Adipose tissue (tissue), 3 donors: ENCODE data around the gene BACE1. TPM values are rescaled to one million over a fixed set of nuclear protein-coding genes. Genes with fewer than 3 reads are reported as not detected.

Experiments
- H3K27ac ChIP-seq: one replicate; pipeline ENCODE4 v1.5.1; 2013; ENCODE audit warnings: low read depth, low read length
- WGBS, 3 donors: extraction: QIAGEN DNeasy Blood & Tissue Kit; methylation state at CpG; one replicate each; pipeline ENCODE4 v1.1.7; 2013; 5-methylcytosine and 5-hydroxymethylcytosine counted together
- polyA plus RNA-seq, 3 donors: library from polyadenylated mRNA; stranded (reverse); fragments of 200-250 nt; gene quantifications; one replicate each; pipeline ENCODE4 v1.2.3, GENCODE V29; 2013
- donor health status: healthy with polysubstance abuse.
- donor health status: Bipolar disorder and iron deficiency.
- donor health status: healthy.

Gene BACE1
- polyA plus RNA-seq, 3 donors, result 10.6 to 28.7 (median 12.0) TPM

DNA sequence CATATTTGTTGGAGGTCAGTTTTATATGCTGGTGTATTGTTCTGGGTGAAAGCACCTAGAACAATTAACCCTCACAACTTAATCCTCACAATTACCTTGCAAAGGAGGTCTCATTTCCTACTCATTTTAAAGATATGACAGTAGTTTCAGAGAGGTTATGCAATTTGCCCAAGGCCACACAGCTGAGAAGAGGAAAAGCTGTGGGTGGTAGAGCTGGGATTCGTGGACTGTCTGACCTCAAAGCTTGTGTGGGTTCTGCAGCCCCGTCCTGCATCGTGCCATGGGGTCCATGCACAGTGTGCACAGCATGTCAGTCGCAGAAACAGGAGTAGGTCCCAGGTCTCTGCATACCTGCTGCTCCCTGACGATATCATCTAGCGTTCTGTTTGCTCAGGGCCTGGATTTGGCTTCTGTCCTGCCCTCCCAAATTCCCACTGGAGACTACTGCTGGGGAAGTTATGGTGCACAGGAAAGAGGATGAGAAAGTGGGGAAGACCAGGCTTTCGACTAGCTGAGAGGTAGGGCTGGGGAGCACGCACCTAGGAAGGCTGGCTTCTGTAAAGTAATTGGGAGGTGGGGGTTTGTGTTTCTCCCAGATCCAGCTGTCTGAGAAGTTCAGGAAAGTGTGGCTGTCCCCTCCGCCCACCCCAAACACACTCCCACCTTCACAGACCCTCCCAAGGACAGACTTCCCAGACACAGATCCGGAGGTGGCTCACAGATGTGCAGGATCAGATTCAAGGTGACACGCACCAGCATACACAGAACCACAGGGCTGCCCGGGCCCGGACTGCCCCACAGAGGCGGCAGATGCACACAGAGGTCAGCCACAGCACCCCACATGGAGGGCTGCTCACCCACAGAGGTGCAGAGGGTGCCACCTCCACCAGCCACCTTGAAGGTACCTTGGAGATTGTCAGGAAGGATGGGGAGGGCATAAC is 2.0 kb downstream of the BACE1 start:
- WGBS, 3 donors, result 27 to 73% (median 71%) methylated on average over 14 of the region's 14 CpGs
- no peak overlapping the region for H3K27ac ChIP-seq

DNA sequence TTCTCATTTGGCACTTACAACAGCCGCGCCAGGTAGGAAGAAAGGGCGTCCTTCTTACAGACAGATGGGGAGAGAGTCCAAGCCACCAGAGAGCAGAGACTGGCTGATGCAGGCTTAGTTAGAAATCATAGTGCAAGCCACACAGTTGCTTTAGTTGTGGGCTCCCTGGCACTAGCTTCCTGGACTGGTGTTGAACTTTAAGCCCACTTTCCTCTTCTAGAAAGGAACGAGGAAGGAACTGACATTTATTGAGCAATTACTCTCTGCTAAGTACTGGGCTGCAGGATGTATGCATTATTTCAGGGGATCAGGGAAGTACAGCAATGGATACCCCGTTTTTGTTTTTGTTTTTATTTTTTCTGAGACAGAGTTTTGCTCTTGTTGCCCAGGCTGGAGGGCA is 3.0 kb downstream of the BACE1 start:
- WGBS, 3 donors, result 29 to 66% (median 57%) methylated on average over 5 of the region's 5 CpGs
- no peak overlapping the region for H3K27ac ChIP-seq

DNA sequence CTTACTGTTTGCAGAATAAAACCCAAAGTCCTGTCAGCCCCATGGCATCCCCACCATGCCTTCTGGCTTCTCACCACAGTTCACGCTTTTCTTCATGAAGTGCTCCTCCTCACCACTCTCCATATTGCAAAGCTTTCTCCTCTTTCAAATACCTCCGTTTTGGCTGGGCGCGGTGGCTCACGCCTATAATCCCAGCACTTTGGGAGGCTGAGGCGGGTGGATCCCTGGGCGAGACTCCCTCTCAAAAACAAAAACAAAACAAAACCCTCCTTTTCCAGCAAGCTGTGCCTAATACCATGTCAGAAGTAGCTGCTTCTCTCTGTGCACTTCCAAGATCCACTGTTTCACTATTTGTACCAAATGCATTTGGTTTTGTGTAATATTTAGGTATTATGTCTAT is 6.7 kb downstream of the BACE1 start:
- 80 to 98% (median 95%) methylated on average over 7 of the region's 7 CpGs for whole genome bisulfite sequencing, 3 donors
- no peak overlapping the region for H3K27ac ChIP-seq

DNA sequence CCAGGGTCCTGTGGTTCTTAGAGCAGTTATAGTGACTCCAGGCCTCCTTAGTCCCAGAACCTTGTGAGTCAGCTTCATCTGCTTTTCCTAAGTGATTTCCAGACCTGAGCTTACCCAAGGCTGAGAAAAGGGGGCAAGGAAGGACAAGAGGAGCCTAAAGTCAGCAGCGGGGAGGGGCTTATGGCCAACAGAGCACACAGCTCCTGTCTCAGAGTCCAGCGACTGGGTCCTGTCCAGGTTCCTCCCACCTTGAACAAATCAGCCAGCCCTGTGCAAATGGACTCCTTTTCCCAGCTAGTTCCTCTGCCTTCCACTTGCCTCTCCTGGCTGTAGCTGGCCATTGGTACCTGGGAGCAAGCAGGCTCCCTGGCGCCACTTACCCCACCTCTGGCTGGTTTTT is 10.9 kb downstream of the BACE1 start:
- no peak overlapping the region for H3K27ac ChIP-seq
- WGBS, 3 donors, result 51 to 97% (median 95%) methylated on average over 3 of the region's 3 CpGs

DNA sequence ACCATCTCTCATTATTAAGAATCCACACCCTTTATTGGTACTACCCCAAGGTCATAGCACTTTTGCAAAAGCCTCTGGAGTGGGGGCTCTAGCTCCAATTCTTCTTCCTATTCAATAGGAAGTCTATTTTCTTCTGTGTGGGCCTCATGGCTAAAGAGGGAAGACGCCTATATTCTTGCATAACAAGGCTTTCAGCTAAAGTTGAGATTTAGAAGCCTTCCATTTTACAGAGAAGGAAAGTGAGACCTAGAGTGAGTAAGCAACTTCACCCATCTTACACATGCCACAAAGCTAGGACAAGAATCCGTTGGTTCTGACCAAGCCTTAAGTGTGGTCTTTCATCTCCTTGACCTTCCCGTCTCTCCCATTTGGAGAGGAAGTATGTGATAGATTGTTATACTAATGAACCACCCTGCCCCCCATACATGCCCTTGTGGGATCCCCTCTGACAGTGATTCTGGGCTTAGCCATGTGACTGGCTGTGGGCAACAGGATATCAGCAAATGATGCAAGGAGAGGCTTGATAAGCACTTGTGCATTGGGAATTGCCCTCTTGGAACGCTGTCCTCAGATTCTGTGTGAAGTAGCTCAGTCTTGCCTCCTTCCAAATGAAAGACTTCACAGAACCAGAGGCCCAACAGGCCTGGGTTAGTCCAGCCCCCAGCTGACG is 12.3 kb downstream of the BACE1 start:
- 58 to 84% (median 80%) methylated on average over 5 of the region's 5 CpGs for WGBS, 3 donors

DNA sequence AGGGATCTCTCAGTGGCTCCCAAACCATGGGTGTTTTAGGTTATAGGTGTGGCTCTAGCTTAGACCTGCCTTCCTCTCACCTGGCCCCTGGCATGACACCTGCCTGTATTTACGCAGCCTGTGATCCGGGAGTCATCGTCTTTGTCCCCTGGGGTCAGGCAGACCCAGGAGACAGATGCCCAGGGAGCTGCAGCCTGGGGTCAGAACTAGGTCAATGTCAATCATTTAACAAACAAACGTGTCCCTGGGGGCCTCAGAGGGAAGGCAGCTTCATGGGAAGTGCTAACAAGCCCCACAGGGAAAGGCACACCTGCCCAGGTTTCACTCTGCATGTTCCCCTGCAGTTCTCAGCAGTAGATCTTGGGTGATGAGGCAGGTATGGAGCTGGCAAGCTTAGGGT is 13.0 kb downstream of the BACE1 start:
- WGBS, 3 donors, result 40 to 77% (median 72%) methylated on average over 4 of the region's 4 CpGs
- H3K27ac ChIP-seq, result no peak overlapping the region

More for the DNA sequence above, 12.3 kb downstream of the BACE1 start:
- H3K27ac ChIP-seq, result no peak overlapping the region

DNA sequence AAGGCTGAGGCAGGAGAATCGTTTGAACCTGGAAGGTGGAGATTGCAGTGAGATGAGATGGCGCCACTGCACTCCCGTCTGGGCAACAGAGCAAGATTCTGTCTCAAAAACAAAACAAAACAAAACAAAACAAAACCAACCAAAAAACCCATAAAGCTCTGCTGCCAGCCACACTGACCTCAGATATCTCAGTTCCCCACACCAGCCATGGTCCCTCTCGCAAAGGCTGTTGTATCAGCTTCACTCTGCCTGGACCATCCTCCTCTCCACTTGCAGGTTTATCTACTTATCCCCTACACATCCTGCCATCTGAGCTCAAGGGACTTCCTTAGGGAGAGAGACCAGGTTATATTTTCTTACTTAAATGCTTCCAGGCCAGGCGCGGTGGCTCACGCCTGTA is 13.8 kb downstream of the BACE1 start:
- WGBS, 3 donors, result 71 to 92% (median 83%) methylated on average over 7 of the region's 7 CpGs
- no peak overlapping the region for H3K27ac ChIP-seq

DNA sequence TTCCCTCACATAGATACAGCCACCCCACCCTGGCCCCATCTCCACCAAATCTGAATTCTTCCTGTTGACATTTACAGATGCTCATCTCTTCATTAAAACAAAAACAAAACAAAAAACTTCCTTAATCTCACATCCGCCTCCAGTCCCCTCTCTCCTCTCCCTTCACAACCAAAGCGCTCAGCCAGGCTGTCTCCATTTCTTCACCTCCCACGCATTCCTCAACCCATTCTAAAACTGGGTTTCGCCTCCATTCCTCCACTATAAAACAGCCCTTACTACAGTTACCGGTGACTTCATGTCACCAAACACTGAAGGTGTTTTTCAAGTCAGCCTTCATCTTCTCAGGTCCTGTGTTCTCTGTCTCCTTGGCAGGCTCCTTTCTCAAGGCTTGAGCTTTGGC is 15.3 kb downstream of the BACE1 start:
- H3K27ac ChIP-seq, result no peak overlapping the region
- 38 to 62% (median 60%) methylated on average over 5 of the region's 5 CpGs for WGBS, 3 donors

DNA sequence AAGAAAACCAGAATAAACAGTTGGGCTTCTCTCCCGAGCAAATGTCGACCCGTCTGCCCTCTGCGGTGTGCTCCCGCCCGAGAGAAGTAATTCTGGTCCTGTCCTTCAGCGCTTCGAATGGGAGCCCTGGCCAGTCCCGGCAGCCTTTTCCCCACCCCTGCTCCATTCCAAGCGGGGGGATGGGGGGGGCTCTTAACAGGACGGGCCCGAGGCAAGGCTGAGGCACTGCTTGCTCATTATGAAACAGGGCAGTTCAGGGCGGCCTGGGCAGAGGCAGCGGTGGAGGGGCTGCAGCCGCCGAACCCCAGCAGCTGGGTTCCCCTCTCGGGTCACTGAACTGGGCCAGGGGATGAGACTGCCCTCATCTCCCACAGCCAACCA is 15.8 kb downstream of the BACE1 start:
- WGBS, 3 donors, result 12 to 55% (median 43%) methylated on average over 16 to 17 of the region's 17 CpGs
- H3K27ac ChIP-seq, result no peak overlapping the region

DNA sequence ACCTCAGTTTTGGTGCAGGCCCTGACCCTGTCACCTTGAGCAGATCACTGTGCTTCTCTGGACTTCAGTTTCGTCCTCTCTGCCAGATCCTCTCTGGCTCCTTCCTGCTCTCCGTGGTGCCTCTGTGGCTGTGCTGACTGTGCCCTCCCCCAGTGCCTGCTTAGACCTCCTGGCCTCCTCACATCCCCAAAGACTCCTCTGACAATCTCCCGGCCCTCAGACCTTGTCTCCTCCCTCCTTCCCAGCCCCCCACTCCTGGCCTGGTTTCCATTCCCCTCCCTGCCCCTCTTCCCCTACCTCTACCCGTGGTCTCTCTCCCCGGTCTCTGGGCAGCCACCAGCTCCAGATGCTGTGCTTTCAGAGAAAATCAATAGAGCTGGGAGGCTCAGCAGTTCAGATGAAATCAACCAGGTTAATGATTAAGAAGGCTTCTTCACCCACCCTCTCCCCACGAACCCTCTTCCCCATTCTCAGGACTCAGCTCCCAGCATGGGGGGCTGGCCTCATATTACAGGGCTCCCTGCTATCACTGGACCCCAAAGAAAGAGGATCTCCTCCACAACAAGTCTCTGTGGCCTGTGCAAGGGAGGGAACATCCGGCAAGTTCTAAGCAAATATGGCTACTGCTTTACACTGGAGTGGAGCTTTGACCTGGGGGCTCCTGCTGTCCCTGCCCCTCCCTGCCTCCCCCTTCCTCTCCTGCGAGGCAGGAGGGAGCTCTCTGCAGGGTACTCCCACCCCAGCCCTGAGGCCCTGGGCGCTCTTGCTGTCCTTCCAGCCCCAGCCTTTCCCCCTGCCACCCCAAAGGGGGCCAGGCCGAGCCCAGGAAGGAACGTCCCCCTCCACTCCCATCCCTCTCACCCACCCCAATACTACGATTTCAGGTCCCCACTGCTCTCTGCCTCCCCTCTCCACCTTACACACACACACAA is 16.4 kb downstream of the BACE1 start:
- no peak overlapping the region for H3K27ac ChIP-seq
- WGBS, 3 donors, result 21 to 57% (median 57%) methylated on average over 11 to 12 of the region's 12 CpGs

DNA sequence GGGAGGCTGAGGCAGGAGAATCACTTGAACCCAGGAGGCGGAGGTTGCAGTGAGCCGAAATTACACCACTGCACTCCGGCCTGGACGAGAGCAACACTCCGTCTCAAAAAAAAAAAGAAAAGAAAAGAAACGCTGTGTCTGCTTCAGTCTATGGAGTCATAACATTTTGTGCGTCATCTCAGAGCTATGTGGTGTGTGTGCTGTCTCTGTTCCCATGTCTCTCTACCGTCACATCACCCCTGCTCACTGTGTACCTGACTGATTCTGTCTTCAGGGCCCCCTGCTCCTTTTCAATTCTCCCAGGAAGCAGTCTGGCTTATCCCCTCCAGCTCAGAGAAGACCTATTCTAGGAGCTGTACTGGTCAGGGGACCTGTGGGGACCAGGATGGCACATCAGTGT is 17.9 kb downstream of the BACE1 start:
- 67 to 97% (median 90%) methylated on average over 8 of the region's 8 CpGs for WGBS, 3 donors
- no peak overlapping the region for H3K27ac ChIP-seq

DNA sequence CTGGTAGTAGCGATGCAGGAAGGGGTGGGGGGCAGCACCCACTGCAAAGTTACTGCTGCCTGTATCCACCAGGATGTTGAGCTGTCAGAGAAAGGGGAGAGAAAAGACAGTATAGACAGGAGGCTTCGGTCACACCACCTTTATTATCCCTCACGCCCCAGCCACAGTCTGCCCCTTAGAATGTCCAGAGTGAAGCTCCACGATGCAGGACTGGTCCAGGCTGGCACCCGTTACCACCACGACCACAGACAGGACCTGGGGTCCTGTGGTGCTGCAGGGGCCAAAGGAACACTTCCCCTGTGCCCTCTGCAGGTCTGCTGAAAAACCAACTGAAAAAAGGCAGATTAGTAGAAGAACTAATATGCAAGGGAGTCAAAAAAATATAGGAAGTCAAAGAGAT is 19.2 kb downstream of the BACE1 start:
- no peak overlapping the region for H3K27ac ChIP-seq
- 81 to 90% (median 88%) methylated on average over 6 of the region's 6 CpGs for WGBS, 3 donors

DNA sequence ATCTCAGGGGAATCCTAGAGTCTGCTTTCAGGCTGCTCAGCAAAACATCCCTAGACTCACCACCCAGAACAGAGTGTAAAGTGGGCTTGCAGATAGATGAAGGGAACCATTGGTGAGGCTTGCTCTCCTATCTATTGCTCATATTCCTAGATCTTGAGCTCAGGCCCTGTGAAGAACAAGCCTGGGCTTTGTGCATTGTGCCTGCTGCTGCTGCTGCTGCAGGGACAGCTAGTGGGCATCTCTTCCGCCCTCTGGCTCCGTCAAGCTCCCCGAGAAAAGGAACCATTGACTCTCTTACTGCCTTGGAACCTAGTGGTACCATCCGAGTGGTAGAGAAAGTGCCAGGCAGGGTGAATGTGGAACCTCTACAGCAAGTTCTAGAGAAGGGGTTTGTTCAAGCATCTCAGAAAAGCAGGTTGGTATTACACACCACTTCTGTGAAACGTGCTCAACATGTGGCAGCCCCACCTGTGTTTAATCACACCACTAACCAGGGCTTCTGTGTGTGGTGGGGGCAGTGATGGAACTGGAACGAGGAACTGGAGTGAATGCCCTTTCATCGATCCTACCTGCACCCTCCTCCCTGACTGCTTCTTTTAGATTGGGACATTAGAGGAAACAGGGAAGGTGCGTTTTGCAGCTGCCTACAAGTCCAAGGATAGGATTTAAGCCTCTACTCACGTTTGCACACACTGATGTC is 20.5 kb downstream of the BACE1 start:
- no peak overlapping the region for H3K27ac ChIP-seq
- 47 to 88% (median 86%) methylated on average over 9 of the region's 9 CpGs for WGBS, 3 donors

DNA sequence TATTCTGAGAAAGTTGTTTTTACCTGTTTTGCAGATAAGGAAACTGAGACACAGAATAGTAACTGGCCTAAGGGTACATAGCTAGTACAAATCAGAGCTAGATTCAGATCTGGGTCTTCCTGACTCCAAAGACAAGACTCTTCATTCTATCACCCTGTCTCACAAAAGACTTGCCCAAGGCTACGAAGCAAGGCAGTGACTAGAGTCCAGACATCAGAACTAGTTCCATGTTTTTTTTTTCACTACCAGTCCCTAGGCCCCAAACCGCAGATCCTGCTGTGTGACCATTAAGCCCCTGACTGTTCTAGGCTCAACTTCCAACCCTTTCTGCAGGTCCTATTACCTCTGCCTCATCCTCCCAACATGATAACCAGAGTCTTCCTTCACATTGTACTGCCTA is 23.4 kb downstream of the BACE1 start:
- H3K27ac ChIP-seq, result no peak overlapping the region
- 84 to 97% (median 95%) methylated on average over 2 of the region's 2 CpGs for WGBS, 3 donors

DNA sequence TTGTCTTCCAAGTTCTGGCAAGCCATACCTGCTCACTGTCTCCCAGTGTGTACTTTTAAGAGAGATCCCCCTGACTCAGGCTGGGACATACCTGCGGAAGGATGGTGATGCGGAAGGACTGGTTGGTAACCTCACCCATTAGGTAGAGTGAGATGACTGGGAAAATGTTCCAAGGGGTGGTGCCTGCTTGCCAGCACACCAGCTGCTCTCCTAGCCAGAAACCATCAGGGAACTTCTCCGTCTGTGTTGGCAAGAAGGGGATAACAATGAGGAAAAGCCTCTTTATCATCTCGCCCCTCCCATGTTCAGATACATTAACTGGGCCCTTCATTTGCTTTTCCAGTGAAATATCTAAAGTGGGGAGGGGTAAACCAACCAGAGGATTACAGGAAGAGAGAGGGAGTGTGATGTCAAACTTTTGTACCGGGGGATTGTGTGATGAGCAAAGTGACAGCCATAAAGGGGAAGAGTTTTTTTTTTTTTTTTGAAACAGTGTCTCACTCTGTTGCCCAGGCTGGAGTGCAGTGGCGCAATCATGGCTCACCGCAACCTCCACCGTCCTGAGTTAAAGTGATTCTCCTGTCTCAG is 25.2 kb downstream of the BACE1 start, which contains the start of gene BACE1-AS:
Gene BACE1-AS (plus strand): TSS at position 538 of the 588 bp plus-strand sequence.
- H3K27ac ChIP-seq, result no peak within 1 kb of the TSS
- WGBS, 3 donors, result 41 to 84% (median 83%) methylated on average over 8 of the region's 8 CpGs

DNA sequence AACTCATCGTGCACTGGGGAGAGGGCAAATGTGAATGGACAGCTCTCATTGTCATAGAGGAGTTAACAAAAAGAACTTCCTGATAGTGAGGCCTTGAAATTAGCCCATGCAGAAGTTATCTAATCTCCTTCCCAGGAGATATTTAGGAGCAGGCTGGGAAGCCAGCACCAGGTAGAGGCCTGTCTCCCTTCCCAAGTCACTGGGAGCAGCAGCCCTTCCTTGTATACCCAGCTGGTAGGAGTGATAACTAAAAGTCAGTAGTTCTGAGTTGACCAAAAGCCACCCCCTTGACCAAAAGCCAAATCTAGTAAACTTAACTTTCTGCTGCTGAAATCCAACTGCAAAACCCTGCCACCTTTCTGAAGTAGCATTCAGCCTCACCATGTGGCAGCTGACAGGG is 26.3 kb downstream of the BACE1 start:
- 41 to 97% (median 89%) methylated on average over 1 of the region's 1 CpG for WGBS, 3 donors
- no peak overlapping the region for H3K27ac ChIP-seq

DNA sequence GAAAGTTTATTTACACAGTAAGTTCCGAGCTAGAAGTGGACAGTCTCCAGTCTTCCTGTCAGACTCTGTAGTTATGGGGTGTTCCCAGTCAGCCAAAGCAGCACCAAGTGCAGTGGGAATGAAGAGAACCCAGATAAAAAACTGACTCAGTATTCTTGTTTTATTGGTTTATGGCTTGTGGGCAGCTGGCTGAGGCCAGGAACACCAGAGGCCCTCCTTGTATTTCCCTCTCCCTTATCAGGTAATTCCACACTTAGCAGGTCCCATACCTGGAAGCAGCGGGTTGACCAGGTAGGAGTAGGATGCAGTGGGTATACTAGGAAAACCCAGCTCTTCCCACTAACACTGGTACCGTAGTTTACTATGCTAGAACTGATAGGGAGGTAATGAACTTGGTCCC is 28.4 kb downstream of the BACE1 start:
- WGBS, 3 donors, result 43 to 90% (median 84%) methylated on average over 3 of the region's 3 CpGs
- H3K27ac ChIP-seq, result no peak overlapping the region

DNA sequence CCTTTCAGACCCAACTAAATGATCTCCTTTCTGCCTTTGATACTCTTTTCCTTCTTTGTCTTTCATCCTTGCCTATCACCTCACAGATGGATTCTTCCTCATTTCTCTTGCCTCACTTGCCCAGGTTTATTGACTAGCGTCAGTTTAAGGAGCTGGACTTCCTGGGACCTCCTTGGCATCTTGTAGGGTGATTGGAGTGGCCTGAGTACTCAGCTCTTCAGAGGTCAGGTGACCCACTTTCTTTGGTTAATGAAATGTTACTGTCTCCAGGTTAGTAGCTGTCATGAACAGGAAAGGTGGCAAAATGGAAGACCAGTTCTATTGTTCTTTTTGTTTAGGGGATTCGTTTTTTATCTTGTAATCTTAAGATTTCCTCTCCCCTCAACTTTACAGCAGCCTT is 29.5 kb downstream of the BACE1 start:
- WGBS, 3 donors, result 49 to 79% (median 74%) methylated on average over 2 of the region's 2 CpGs
- no peak overlapping the region for H3K27ac ChIP-seq
